ENCODE data around the gene CTNNA2. TPM values are rescaled to one million over a fixed set of nuclear protein-coding genes. Genes with fewer than 3 reads are reported as not detected.

The CTNNA2 gene
- total RNA-seq, 1 experiment from 2014 or later = 5.5 TPM

GRCh38 chr2:79700651-79701050 is 187.8 kb downstream of the CTNNA2 start:
- no peak overlapping the region for H3K4ac ChIP-seq (ENCODE audit: low read depth, low read length)
- no peak overlapping the region for H4K8ac ChIP-seq (replicated peaks; ENCODE audit: insufficient read length, low read depth, low read length)
- no peaks in the 10 kb centered on the region for H3K23me2 ChIP-seq (ENCODE audit: insufficient read length, low read depth, low read length, poor library complexity, severe bottlenecking)
- no peak overlapping the region for H2BK20ac ChIP-seq (ENCODE audit: low read depth, low read length, poor library complexity, severe bottlenecking)
- H3K4me2 ChIP-seq (ENCODE audit: insufficient read depth, insufficient read length, low read length) = no peak overlapping the region
- H3T11ph ChIP-seq (ENCODE audit: low read length) = no peak overlapping the region
- TF ChIP-seq CTCF (conservative IDR thresholded peaks at IDR 0.05) = no peak
- no peak overlapping the region for H4K5ac ChIP-seq (ENCODE audit: insufficient read length, low read depth, low read length)
- DNase-seq = no peak
- WGBS (ENCODE audit: extremely low coverage, insufficient read length, low lambda C conversion rate) = no CpG with 5 or more reads among the region's 3 CpGs
- H3K4me1 ChIP-seq (ENCODE audit: insufficient read depth, low read length) = no peaks in the 10 kb centered on the region; the same call in 1 of the 2 replicates
- Mint-ChIP-seq H3K36me3 (ENCODE audit: insufficient read depth in 1 of 3, low read depth in 3 of 3) (peaks cover 0 to 1% (median 0%) of the 10 kb centered on the region in 3 experiments; a peak in 4 of 7 replicates), H3K4me3 (no peak overlapping the region), H3K9me3 (no peaks in the 10 kb centered on the region; a peak in 1 of 5 replicates), H3K27ac (peak overlapping the region in 1 of 3 experiments; percentile 46; a peak in 3 of 7 replicates), H3K4me1 (peaks cover 3 to 4% of the 10 kb centered on the region in 2 experiments), H3K27me3 (ENCODE audit: low read depth) (no peaks in the 10 kb centered on the region)
- H4K91ac ChIP-seq (ENCODE audit: insufficient read length, low read depth, low read length) = no peak overlapping the region
- no peak overlapping the region for H2BK12ac ChIP-seq (ENCODE audit: insufficient read length, low read depth, low read length)
- no peak overlapping the region for H2BK15ac ChIP-seq (ENCODE audit: low read depth, low read length)
- H2AK5ac ChIP-seq (ENCODE audit: insufficient read length, low read length) = no peak overlapping the region
- H3K18ac ChIP-seq (ENCODE audit: insufficient read length, low read depth, low read length) = no peak overlapping the region
- no peak overlapping the region for H3K56ac ChIP-seq (ENCODE audit: insufficient read length, low read depth, low read length)
- H2AFZ ChIP-seq (ENCODE audit: low read length) = no peak overlapping the region
- no peak overlapping the region for H2BK120ac ChIP-seq (ENCODE audit: low read depth, low read length, poor library complexity, severe bottlenecking)
- H3K79me2 ChIP-seq (ENCODE audit: insufficient read depth, low read length) = no peaks in the 10 kb centered on the region
- no peaks in the 10 kb centered on the region for H3K79me1 ChIP-seq (ENCODE audit: insufficient read depth, low read depth, low read length, poor library complexity, severe bottlenecking)
- H3K27me3 ChIP-seq (ENCODE audit: insufficient read depth, low read length) = no peaks in the 10 kb centered on the region
- no peaks in the 10 kb centered on the region for H4K20me1 ChIP-seq (ENCODE audit: control insufficient read depth, insufficient read depth, insufficient read length)
- H3K14ac ChIP-seq (ENCODE audit: insufficient read depth, low read length) = no peak overlapping the region
- no peak overlapping the region for H3K9ac ChIP-seq (ENCODE audit: extremely low read depth, insufficient read length, low read length)
- no peak overlapping the region for H3K27ac ChIP-seq (ENCODE audit: insufficient read length, low read depth, low read length)
- H3K23ac ChIP-seq (ENCODE audit: insufficient read length, low read depth, low read length) = no peak overlapping the region
- no peak overlapping the region for H2BK5ac ChIP-seq (ENCODE audit: insufficient read length, low read length)
- no peaks in the 10 kb centered on the region for H3K9me3 ChIP-seq (ENCODE audit: control insufficient read depth, low read depth, low read length)

All from H9 (cell line).